GM12878 (cell line): ENCODE measurements around the gene SECTM1. TPM values are rescaled to one million over a fixed set of nuclear protein-coding genes. Genes with fewer than 3 reads are reported as not detected.

ENCODE experiments used
- ATAC-seq: fragments of 200-7000 bp; cut with Tn5 transposase; 3 replicates; pipeline ENCODE4 v1.9.1; 2020; ENCODE audit warnings: mild to moderate bottlenecking, moderate library complexity
- BruUV-seq: library from RNA; stranded (reverse); fragments of 400-500 nt; replicated peaks from 2 replicates; lab custom pipeline; 2021; lab: Mats Ljungman, UMichigan
- CTCF ChIA-PET: fragments of 300-600 bp; sonication (Branson Sonifier 250); formaldehyde crosslinking; extraction: SDS; loops from one replicate; lab custom pipeline; 2021; ENCODE audit warnings: inconsistent platforms; lab: Yijun Ruan, JAX
- POLR2A ChIA-PET: fragments of 350-600 bp; formaldehyde crosslinking; extraction: SDS; loops from one replicate; lab custom pipeline; 2021; ENCODE audit warnings: inconsistent platforms; lab: Charles Lee
- RAD21 ChIA-PET: fragments of 300-600 bp; sonication (Branson Sonifier 250); formaldehyde crosslinking; loops from one replicate; lab custom pipeline; 2023; ENCODE audit warnings: antibody characterized with exemption; ENCODE audit not compliant: unreplicated experiment; lab: Charles Lee
- SMC1A ChIA-PET: fragments of 300-600 bp; sonication (Branson Sonifier 250); formaldehyde crosslinking; loops from one replicate; lab custom pipeline; 2023; ENCODE audit not compliant: unreplicated experiment, uncharacterized antibody; lab: Charles Lee
- DNase-seq: peaks from one replicate; pipeline ENCODE4 v3.0.0-alpha.2; 2011; ENCODE audit warnings: low read depth, low spot score
- FAIRE-seq: peaks from 3 replicates; lab custom pipeline; 2011; peaks lifted over from hg19 to GRCh38; lab: Jason Lieb, UNC
- H2AFZ ChIP-seq: 2 replicates; pipeline ENCODE4 v1.6.0; 2011; ENCODE audit warnings: low read depth, low read length, control low read depth; ENCODE audit not compliant: control insufficient read depth
- H3K27ac ChIP-seq: 2 replicates; pipeline ENCODE4 v1.5.1; 2011; ENCODE audit warnings: control low read depth; ENCODE audit not compliant: control insufficient read depth, insufficient read depth
- H3K27me3 ChIP-seq, 2 experiments: replicated peaks in 1 of 2; 2 replicates each; pipeline versions ENCODE4 v1.6.0 to v1.6.1; 2011; ENCODE audit warnings: low read length in 1 of 2; ENCODE audit not compliant: control insufficient read depth in 2 of 2, insufficient read depth in 2 of 2
- H3K36me3 ChIP-seq, 2 experiments: 2 replicates each; pipeline ENCODE4 v1.5.1; 2011; ENCODE audit warnings: low read length in 1 of 2; ENCODE audit not compliant: control insufficient read depth in 2 of 2, insufficient read depth in 2 of 2
- H3K4me1 ChIP-seq: 2 replicates; pipeline ENCODE4 v1.6.1; 2011; ENCODE audit warnings: mild to moderate bottlenecking, low read length, moderate library complexity, mixed read lengths; ENCODE audit not compliant: control insufficient read depth, insufficient read depth
- H3K4me2 ChIP-seq: 2 replicates; pipeline ENCODE4 v1.6.0; 2011; ENCODE audit warnings: control low read depth; ENCODE audit not compliant: control insufficient read depth, insufficient read depth
- H3K4me3 ChIP-seq: fragments of 200-600 bp; sonication (generic); 2 replicates; pipeline ENCODE4 v1.5.1; 2016
- H3K79me2 ChIP-seq: 2 replicates; pipeline ENCODE4 v1.6.0; 2011; ENCODE audit warnings: low read length; ENCODE audit not compliant: control insufficient read depth, insufficient read depth
- H3K9ac ChIP-seq: 2 replicates; pipeline ENCODE4 v1.8.0; 2011; ENCODE audit warnings: low read length, control low read depth, mixed read lengths; ENCODE audit not compliant: control insufficient read depth, insufficient read depth
- H3K9me3 ChIP-seq: replicated peaks from 3 replicates; pipeline ENCODE4 v1.5.1; 2011; ENCODE audit warnings: mild to moderate bottlenecking, low read length; ENCODE audit not compliant: control insufficient read depth, insufficient read depth
- H4K20me1 ChIP-seq: 2 replicates; pipeline ENCODE4 v1.6.0; 2011; ENCODE audit not compliant: control insufficient read depth, insufficient read depth
- ATF7 ChIP-seq: fragments of 450-650 bp; IDR thresholded peaks from 2 replicates; pipeline ENCODE4 v1.6.1; 2016; ENCODE audit warnings: low read depth, mild to moderate bottlenecking
- DPF2 ChIP-seq: fragments of 450-650 bp; IDR thresholded peaks from 2 replicates; pipeline ENCODE4 v1.6.1; 2017; ENCODE audit warnings: mild to moderate bottlenecking
- E2F4 ChIP-seq: IDR thresholded peaks from 2 replicates; pipeline ENCODE4 v1.6.1; 2012; ENCODE audit warnings: low read depth, low read length, improper control_type of control experiment
- EED ChIP-seq: sonication (generic); IDR thresholded peaks from 2 replicates; pipeline ENCODE4 v1.6.1; 2016; ENCODE audit warnings: antibody characterized with exemption, low read depth
- HDGF ChIP-seq: fragments of 450-650 bp; IDR thresholded peaks from 2 replicates; pipeline ENCODE4 v1.6.1; 2016; ENCODE audit warnings: antibody characterized with exemption
- KDM1A ChIP-seq: fragments of 200-600 bp; sonication (generic); IDR thresholded peaks from 2 replicates; pipeline ENCODE4 v1.6.1; 2016; ENCODE audit warnings: borderline replicate concordance
- KLF5 ChIP-seq: fragments of 450-650 bp; IDR thresholded peaks from 2 replicates; pipeline ENCODE4 v1.6.1; 2014; ENCODE audit warnings: mild to moderate bottlenecking; ENCODE audit not compliant: partially characterized antibody
- LARP7 ChIP-seq: fragments of 450-650 bp; IDR thresholded peaks from 2 replicates; pipeline ENCODE4 v1.6.1; 2017; ENCODE audit warnings: mild to moderate bottlenecking
- NKRF ChIP-seq: fragments of 450-650 bp; conservative IDR thresholded peaks from 2 replicates; pipeline ENCODE4 v1.6.1; 2017; ENCODE audit warnings: mild to moderate bottlenecking, moderate library complexity
- PKNOX1 ChIP-seq: fragments of 450-650 bp; IDR thresholded peaks from 2 replicates; pipeline ENCODE4 v1.6.1; 2016; ENCODE audit warnings: mild to moderate bottlenecking
- RB1 ChIP-seq: fragments of 450-650 bp; formaldehyde crosslinking; IDR thresholded peaks from 2 replicates; pipeline ENCODE4 v1.6.1; 2017; ENCODE audit warnings: mild to moderate bottlenecking, borderline replicate concordance
- RELA ChIP-seq: fragments of 450-650 bp; IDR thresholded peaks from 2 replicates; pipeline ENCODE4 v1.8.0; 2014; ENCODE audit warnings: borderline replicate concordance; ENCODE audit not compliant: partially characterized antibody
- SKIL ChIP-seq: fragments of 450-650 bp; IDR thresholded peaks from 2 replicates; pipeline ENCODE4 v1.6.1; 2017; ENCODE audit warnings: mild to moderate bottlenecking, low read depth, inconsistent platforms; ENCODE audit not compliant: poor library complexity, severe bottlenecking
- SREBF1 ChIP-seq: IDR thresholded peaks from 2 replicates; pipeline ENCODE4 v1.6.1; 2012; ENCODE audit warnings: mild to moderate bottlenecking, low read length
- TARDBP ChIP-seq: IDR thresholded peaks from 2 replicates; pipeline ENCODE4 v1.6.1; 2016; ENCODE audit warnings: borderline replicate concordance
- WRNIP1 ChIP-seq: IDR thresholded peaks from 2 replicates; pipeline ENCODE4 v1.6.1; 2011; ENCODE audit warnings: low read depth, low read length, improper control_type of control experiment, borderline replicate concordance
- ZNF384 ChIP-seq: IDR thresholded peaks from 2 replicates; pipeline ENCODE4 v1.6.1; 2012; ENCODE audit warnings: low read depth, mild to moderate bottlenecking, low read length, improper control_type of control experiment, borderline replicate concordance
- WGBS: methylation state at CpG from one replicate; pipeline ENCODE4 v1.1.6; 2016; ENCODE audit warnings: low lambda C conversion rate; ENCODE audit not compliant: insufficient replicate concordance, insufficient coverage; ENCODE audit errors: missing lambda C conversion rate; 5-methylcytosine and 5-hydroxymethylcytosine counted together
- in situ Hi-C: fragments of 300-500 bp; cut with MboI; formaldehyde crosslinking; loops from 9 replicates; pipeline ENCODE4 v1.14.3; 2018; ENCODE audit warnings: mixed read lengths
- intact Hi-C: fragments of 100-400 bp; cut with micrococcal nuclease; formaldehyde crosslinking; loops from one replicate; pipeline ENCODE4 v1.14.2; 2022; ENCODE audit not compliant: unreplicated experiment
- polyA plus RNA-seq, 11 experiments: library from polyadenylated mRNA; depleted of rRNA in 4 of 11; unstranded in 6 of 11; stranded (reverse) in 5 of 11; fragments of >200 nt; fragmentation: Nextera tagmentation in 4 of 11; fragmentation: Illumina TruSeq in 1 of 11; extraction: Ambion mirVana in 4 of 11; extraction: Trizol in 1 of 11; gene quantifications; 1 replicate in 1 of 11; 2 replicates in 10 of 11; pipeline versions ENCODE4 v1.2.1 to v1.2.3, GENCODE V29; 2011 to 2016; ENCODE audit warnings: inconsistent platforms in 2 of 11, missing spikeins in 2 of 11, low read depth in 1 of 11
- total RNA-seq, 4 experiments: library from RNA; depleted of rRNA in 3 of 4; stranded (reverse); fragments of >200 nt in 3 of 4; fragmentation: Illumina TruSeq in 1 of 4; extraction: Trizol in 1 of 4; gene quantifications; 2 replicates each; pipeline versions ENCODE4 v1.2.1 to v1.2.3, GENCODE V29; 2013 to 2021

SECTM1 gene
- total and polyA plus RNA-seq, 10 of the 15 experiments (the other 5 are each of a cell fraction or from before 2014, with no cell fraction given) = 0.10 to 0.13 (median 0.12) TPM; not detected in 7

- Histone ChIP-seq H3K4me3 (peak overlapping the region; percentile 79), H3K9ac (peak overlapping the region; percentile 90), H4K20me1 (no peaks in the 10 kb centered on the region), H3K27me3 (no peaks in the 10 kb centered on the region), H3K27ac (peak overlapping the region; percentile 80), H3K36me3 (no peaks in the 10 kb centered on the region), H3K79me2 (no peaks in the 10 kb centered on the region), H3K9me3 (no peaks in the 10 kb centered on the region), H2AFZ (peak overlapping the region; percentile 85), H3K4me2 (peak overlapping the region; percentile 91), H3K4me1 (peaks cover 37% of the 10 kb centered on the region)
- ChIA-PET CTCF (interaction anchor here (0.5 to 8.7 kb wide), 8 partner anchors 26 to 593 kb away, joined by 3 to 94 read pairs (median 6); no protein-coding TSS in a partner anchor), POLR2A (interaction anchor here (0.7 to 3.0 kb wide), 16 partner anchors 8 to 209 kb away, joined by 3 to 20 read pairs (median 4); partner anchors contain the start of genes CCDC57, CD7, CSNK1D and SLC16A3), RAD21 (interaction anchor here (0.7 to 7.9 kb wide), 13 partner anchors 11 to 192 kb away, joined by 3 to 77 read pairs (median 4); partner anchors contain the start of gene CSNK1D), SMC1A (interaction anchor here (0.6 to 2.8 kb wide), 15 partner anchors 13 to 177 kb away, joined by 3 to 15 read pairs (median 5); partner anchors contain the start of gene SLC16A3)
- DNase-seq (peak; percentile 80), ATAC-seq (peak; percentile 75), FAIRE-seq (peak; percentile 80)
- intact Hi-C loops = no loop called here
- in situ Hi-C loops = no loop called here
- BruUV-seq = TSS peak; percentile 71
- WGBS = under 1% methylated on average over 33 of the region's 36 CpGs
- no peak for TF ChIP-seq TARDBP
- peak; percentile 96 for TF ChIP-seq HDGF
- TF ChIP-seq LARP7 = peak; percentile 54
- peak; percentile 21; the same call in 1 of the 2 replicates for TF ChIP-seq PKNOX1
- no peak for TF ChIP-seq KDM1A
- TF ChIP-seq WRNIP1 = 0 out of 2 replicates have a peak, but pooled peaks have one; percentile 39
- TF ChIP-seq EED = peak; percentile 53; the same call in 1 of the 2 replicates
- peak; percentile 27 for TF ChIP-seq SKIL
- TF ChIP-seq ATF7 = peak; percentile 95
- TF ChIP-seq NKRF = peak; percentile 53; the same call in 1 of the 2 replicates
- no peak for TF ChIP-seq E2F4
- TF ChIP-seq ZNF384 = no peak
- peak; percentile 66 for TF ChIP-seq DPF2
- TF ChIP-seq KLF5 = no peak
- 0 out of 2 replicates have a peak, but pooled peaks have one; percentile 8 for TF ChIP-seq SREBF1
- TF ChIP-seq RELA = peak; percentile 37
- TF ChIP-seq RB1 = no peak
Observed at GRCh38 chr17:82297714-82298537, 35.6 kb downstream of the SECTM1 start.
